Central memory CD8-positive, alpha-beta T cell (primary cell): Measurements from ENCODE around the gene SOX11.
"Not testable (repeated sequence)": the region's sequence is repeated elsewhere in the genome, so short reads cannot be mapped to it uniquely, and the experiment has no call there.

Experiments
- ATAC-seq: fragments of 150-1000 bp; cut with Tn5 transposase; replicated peaks from 2 replicates; pipeline ENCODE4 v1.10.0; 2022; ENCODE audit warnings: mild to moderate bottlenecking, moderate FRiP score, moderate number of reproducible peaks; ENCODE audit not compliant: poor library complexity, severe bottlenecking; ENCODE audit errors: extremely low read depth
- DNase-seq, 2 donors: peaks; one replicate each; pipeline ENCODE4 v3.0.0; 2021; ENCODE audit warnings: low spot score in 2 of 2
- H3K27ac Mint-ChIP-seq: one replicate; pipeline ENCODE4 v1.8.0; 2022; ENCODE audit warnings: low read depth, mild to moderate bottlenecking, moderate library complexity, mixed read lengths
- H3K27me3 Mint-ChIP-seq: one replicate; pipeline ENCODE4 v1.8.0; 2022; ENCODE audit warnings: mixed read lengths
- H3K36me3 Mint-ChIP-seq: one replicate; pipeline ENCODE4 v1.8.0; 2022; ENCODE audit warnings: mild to moderate bottlenecking, moderate library complexity, mixed read lengths; ENCODE audit not compliant: insufficient read depth
- H3K4me1 Mint-ChIP-seq: one replicate; pipeline ENCODE4 v1.8.0; 2022; ENCODE audit warnings: mixed read lengths
- H3K4me3 Mint-ChIP-seq: one replicate; pipeline ENCODE4 v1.8.0; 2022; ENCODE audit warnings: mild to moderate bottlenecking, moderate library complexity, mixed read lengths
- H3K9me3 Mint-ChIP-seq: one replicate; pipeline ENCODE4 v1.8.0; 2022; ENCODE audit warnings: mixed read lengths

Gene SOX11

DNA sequence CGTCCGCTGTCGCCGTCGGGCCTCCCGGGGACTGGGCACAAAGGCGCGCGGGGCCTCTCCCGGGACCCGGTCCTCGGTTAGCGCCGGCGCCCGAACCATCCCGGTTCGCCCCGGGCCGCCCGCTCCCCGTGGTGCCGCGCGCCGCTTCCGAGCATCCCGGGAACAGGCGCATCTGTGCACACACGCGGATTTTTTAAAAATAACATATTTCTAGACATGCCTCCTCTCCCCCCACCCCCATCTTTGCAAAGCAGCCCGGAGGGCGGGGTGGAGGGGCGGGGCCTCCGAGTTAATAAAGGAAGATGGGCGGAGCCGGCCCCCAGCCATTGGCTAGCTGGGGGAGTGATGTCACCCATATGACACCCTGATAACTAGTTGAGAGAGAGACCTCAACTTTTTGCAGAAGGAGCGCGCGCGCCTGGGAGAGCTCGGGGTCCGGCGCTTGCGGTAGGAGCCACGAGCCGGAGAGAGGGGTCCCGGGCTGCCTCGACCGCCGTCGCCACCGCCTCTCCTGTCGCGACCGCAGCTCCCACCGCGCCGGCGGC lies at the start of gene SOX11:
SOX11 (plus strand) TSS at position 400 of the 545 bp plus-strand sequence. CDS start 338 bp downstream, outside the sequence.
- ATAC-seq: no peak
- no peak for DNase-seq
- Mint-ChIP-seq H3K36me3 (peaks cover 5% of the 10 kb centered on the region), H3K27ac (no peak within 1 kb of the TSS), H3K4me3 (no peak within 1 kb of the TSS), H3K27me3 (peaks cover 38% of the 10 kb centered on the region), H3K4me1 (no peaks in the 10 kb centered on the region), H3K9me3 (no peaks in the 10 kb centered on the region)

DNA sequence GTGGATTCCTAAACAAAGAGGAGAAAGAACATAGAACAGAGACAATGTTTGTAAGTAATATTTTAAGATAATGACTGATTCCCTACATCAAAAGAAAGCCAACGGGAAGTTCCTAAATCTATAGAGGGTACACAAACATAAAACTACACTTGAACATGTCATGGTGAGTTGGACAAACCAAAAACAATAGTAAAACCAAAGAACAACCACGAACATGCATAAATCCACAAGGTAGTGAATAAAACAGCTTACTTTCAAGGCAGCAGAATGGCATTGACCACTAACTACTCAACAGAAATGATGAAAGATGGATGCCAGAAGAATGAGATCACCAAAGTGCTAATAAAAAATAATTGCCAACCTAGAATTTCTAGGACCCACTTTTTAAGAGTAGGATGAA lies 39.5 kb upstream of the SOX11 start:
- H3K4me3 Mint-ChIP-seq, DNase-seq, H3K36me3 Mint-ChIP-seq, ATAC-seq, H3K27ac Mint-ChIP-seq, H3K27me3 Mint-ChIP-seq, H3K4me1 Mint-ChIP-seq: not testable (repeated sequence)
- H3K9me3 Mint-ChIP-seq: peaks cover 11% of the 10 kb centered on the region

DNA sequence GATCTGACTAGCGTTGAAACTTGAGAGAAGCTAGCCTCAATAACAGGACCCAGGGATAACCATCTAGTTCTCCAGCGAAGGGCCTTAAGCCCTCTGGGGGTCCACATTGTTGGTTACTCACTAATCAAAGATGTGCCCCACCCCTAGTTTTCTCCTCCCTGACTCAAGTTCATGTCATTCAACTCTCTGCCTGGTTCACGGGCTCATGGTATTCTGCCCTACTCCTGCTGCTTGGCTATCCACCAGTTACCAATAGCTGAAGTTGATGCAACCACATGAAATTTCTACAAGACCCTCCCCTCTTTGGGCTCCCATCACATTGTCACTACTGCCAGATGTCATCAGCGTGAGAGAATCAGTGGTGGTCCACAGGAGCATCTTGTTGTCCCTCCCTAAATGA lies 38.4 kb upstream of the SOX11 start:
- not testable (repeated sequence) for DNase-seq, H3K36me3 Mint-ChIP-seq, H3K4me3 Mint-ChIP-seq, ATAC-seq, H3K27ac Mint-ChIP-seq, H3K27me3 Mint-ChIP-seq, H3K4me1 Mint-ChIP-seq
- peaks cover 16% of the 10 kb centered on the region for H3K9me3 Mint-ChIP-seq

DNA sequence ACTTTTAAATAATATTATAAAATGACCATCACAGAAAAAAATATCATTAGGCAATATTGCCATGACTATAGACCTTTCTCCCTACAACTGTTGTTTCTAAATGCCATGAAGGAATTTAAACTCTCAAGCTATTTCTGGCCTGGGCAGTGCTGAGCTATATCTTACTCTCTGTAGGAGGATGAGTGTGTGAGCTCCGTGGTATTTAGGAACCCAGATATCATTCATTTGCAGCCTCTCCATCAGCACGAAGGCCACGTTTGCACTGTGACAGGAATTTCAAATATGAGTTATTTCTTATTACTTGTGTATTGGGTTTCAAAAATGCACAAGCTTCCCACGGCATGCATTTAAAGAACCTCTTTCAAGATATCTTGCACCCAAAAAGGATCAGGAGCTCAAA lies 35.0 kb upstream of the SOX11 start:
- Mint-ChIP-seq H3K4me3 (no peak overlapping the region), H3K27me3 (no peaks in the 10 kb centered on the region), H3K9me3 (peaks cover 23% of the 10 kb centered on the region), H3K4me1 (no peaks in the 10 kb centered on the region), H3K36me3 (no peaks in the 10 kb centered on the region), H3K27ac (no peak overlapping the region)
- DNase-seq (no peak), ATAC-seq (no peak)

DNA sequence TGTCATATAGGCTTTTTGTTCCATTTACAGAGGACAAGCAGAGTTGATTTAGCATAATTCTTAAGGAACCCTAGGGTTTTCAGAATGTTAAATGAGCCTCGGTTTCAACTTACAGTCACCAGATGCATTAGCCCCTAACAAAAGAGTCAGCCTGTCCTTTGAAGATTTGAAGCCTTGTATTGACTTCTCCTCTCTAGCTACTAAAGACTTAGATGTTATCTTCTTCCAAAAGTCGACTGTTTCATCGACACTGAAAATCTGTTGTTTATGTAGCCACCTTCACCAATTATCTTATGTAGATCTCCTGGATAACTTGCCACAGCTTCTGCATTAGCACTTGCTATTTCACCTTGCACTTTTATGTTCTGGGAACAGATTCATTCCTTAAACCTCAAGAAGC lies 31.6 kb upstream of the SOX11 start:
- Mint-ChIP-seq H3K27me3 (no peaks in the 10 kb centered on the region), H3K27ac (no peak overlapping the region), H3K4me3 (no peak overlapping the region), H3K36me3 (no peaks in the 10 kb centered on the region), H3K9me3 (peaks cover 16% of the 10 kb centered on the region), H3K4me1 (no peaks in the 10 kb centered on the region)
- ATAC-seq: no peak
- no peak for DNase-seq

DNA sequence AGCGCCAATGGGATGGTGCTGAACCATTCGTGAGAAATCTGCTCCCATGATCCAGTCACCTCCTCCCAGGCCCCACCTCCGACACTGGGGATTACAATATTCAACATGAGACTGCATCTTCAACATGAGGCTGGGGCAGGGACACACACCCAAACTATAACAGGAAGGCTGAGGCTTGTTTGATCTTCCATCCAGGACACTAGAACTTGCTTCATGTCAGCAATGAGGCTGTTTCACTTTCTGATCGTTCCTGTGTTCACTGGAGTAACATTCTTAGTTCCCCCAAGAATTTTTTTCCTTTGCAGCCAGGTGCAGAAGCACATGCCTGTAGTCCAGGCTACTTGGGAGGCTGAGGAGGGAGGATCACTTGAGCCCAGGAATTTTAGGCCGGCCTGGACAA lies 30.8 kb upstream of the SOX11 start:
- no peak for DNase-seq
- Mint-ChIP-seq H3K27ac (no peak overlapping the region), H3K36me3 (no peaks in the 10 kb centered on the region), H3K4me1 (no peaks in the 10 kb centered on the region), H3K4me3 (no peak overlapping the region), H3K27me3 (no peaks in the 10 kb centered on the region), H3K9me3 (peaks cover 12% of the 10 kb centered on the region)
- no peak for ATAC-seq

DNA sequence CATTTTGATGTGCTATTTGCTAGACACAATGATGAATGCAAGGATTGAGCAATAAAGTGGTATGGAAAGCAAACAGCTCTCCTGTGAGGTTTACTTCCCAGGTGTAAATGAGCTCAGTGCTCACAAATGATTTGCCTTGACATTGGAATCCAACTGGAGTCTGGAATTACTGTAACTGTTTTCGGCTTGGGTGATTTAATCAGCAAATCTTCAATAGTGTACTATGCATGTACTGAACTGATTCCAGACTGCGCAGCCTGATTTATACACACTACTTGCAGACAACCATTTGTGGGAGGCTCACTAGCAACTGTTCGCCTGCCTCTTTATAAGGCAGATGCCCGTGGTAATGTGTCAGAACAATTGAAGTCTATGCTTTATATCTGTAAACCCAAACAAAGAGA lies 27.9 kb upstream of the SOX11 start:
- H3K4me1 Mint-ChIP-seq: no peaks in the 10 kb centered on the region
- peaks cover 17% of the 10 kb centered on the region for H3K9me3 Mint-ChIP-seq
- H3K27ac Mint-ChIP-seq: no peak overlapping the region
- no peaks in the 10 kb centered on the region for H3K27me3 Mint-ChIP-seq
- ATAC-seq: no peak
- no peaks in the 10 kb centered on the region for H3K36me3 Mint-ChIP-seq
- no peak for DNase-seq
- H3K4me3 Mint-ChIP-seq: no peak overlapping the region

DNA sequence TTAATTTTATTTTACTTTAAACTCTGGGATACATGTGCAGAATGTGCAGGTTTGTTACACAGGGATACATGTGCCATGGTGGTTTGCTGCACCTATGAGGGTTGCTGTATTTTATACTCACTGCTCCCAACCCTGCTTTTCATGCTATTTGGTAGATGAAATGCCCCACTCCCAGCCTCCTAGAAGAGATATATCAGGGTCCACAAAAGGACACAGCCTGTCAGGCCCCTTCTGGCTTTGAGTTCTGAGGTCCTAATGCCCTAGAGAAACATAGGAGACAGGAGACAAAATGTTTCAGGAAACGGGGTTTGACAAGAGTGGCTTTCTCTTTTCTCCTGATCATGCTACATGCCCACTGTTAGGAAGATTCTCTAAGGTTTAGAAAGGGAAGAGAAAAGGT lies 27.1 kb upstream of the SOX11 start:
- no peaks in the 10 kb centered on the region for H3K27me3 Mint-ChIP-seq
- no peaks in the 10 kb centered on the region for H3K4me1 Mint-ChIP-seq
- no peak overlapping the region for H3K27ac Mint-ChIP-seq
- no peak for DNase-seq
- H3K4me3 Mint-ChIP-seq: no peak overlapping the region
- ATAC-seq: no peak
- no peaks in the 10 kb centered on the region for H3K36me3 Mint-ChIP-seq
- peaks cover 17% of the 10 kb centered on the region for H3K9me3 Mint-ChIP-seq

DNA sequence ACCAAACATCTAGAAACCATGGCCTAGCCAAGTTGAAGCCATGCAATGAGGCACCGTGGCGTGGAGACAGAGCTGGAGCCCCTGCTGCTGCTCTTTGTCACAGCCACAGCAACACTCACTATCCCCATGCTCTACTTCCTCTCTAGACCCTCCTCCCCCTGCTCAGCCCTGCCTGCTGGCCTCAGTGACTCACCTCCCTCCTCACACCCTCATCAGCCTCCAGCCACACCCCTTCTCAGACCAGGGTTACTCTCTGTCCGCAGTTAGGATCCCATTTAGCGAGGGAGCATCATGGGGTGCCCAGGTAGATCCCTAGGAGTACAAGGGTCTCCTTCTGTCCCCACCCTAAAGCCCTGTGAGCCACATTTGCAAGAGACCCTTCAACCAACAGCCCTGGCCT lies 25.4 kb upstream of the SOX11 start:
- no peak overlapping the region for H3K4me3 Mint-ChIP-seq
- DNase-seq (no peak), ATAC-seq (no peak)
- H3K36me3 Mint-ChIP-seq: no peaks in the 10 kb centered on the region
- no peaks in the 10 kb centered on the region for H3K27me3 Mint-ChIP-seq
- H3K27ac Mint-ChIP-seq: no peak overlapping the region
- peaks cover 10% of the 10 kb centered on the region for H3K9me3 Mint-ChIP-seq
- no peaks in the 10 kb centered on the region for H3K4me1 Mint-ChIP-seq

DNA sequence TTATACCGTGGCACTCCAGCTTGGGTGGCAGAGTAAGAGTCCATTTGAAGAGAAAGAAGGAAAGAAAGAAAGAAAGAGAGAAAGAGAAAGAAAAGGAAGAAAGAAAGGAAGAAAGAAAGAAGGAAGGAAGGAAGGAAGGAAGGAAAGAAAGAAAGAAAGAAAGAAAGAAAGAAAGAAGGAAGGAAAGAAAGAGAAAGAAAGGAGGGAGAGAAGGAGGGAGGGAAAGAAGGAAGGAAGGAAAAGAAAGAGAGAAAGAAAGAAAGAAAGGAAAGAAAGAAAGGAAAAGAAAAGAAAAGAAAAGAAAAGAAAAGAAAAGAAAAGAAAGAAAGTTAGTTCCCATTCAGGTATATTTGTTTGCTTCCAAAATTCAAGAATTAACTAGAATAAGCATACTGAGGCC lies 24.5 kb upstream of the SOX11 start:
- H3K27me3 Mint-ChIP-seq, H3K36me3 Mint-ChIP-seq, H3K4me3 Mint-ChIP-seq, H3K4me1 Mint-ChIP-seq, H3K27ac Mint-ChIP-seq, ATAC-seq, DNase-seq: not testable (repeated sequence)
- peaks cover 10% of the 10 kb centered on the region for H3K9me3 Mint-ChIP-seq

DNA sequence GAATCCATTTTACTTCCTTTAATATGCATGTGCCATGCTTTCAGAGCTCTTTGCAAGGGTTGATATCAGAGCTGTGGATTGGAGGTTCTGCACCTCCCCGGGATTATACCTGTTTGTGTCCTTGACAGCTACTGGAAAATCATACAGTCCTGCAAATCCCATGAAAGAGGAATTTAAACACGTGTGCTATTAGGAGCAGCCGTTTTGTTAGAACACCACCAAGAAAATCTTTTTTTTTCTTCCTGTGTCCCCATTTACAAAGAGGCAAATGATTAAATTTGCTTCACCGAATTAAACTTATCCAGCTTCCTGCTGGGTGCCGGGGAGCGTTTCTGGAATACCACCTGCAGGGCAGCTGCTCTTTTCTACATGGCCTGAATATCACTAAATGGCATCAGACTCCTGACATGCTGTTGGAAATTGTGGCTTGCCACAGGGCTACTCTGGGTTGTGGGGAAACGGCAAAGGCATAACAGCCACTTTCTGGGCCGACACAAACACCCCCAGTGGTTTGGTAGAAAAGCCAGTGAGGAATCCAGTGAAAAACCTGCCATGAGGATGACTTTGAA lies 23.4 kb upstream of the SOX11 start:
- Mint-ChIP-seq H3K27me3 (peaks cover 1% of the 10 kb centered on the region), H3K4me3 (no peak overlapping the region), H3K27ac (no peak overlapping the region), H3K36me3 (no peaks in the 10 kb centered on the region), H3K4me1 (no peaks in the 10 kb centered on the region), H3K9me3 (peaks cover 10% of the 10 kb centered on the region)
- no peak for DNase-seq
- ATAC-seq: no peak

DNA sequence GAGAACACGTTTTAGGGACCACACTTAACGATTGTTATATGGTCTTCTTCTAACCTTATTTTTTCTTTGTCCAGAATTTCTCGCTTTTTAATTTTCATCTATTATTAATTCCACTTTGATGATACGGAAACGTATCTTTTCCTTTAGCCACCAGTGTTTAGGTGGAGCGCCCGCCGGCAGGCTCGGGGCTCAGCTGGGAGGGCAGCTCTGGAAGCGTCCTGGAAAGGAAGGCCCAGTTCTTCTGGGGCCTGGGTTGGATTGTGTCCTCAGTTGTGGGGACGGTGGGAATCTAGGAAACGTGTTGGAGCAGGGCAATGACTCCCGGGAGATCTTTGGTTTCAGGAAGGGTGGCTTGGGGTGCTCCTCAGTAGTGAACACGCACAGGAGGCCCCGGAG lies 19.4 kb upstream of the SOX11 start:
- Mint-ChIP-seq H3K4me3 (no peak overlapping the region), H3K9me3 (peaks cover 14% of the 10 kb centered on the region), H3K27ac (no peak overlapping the region), H3K27me3 (peaks cover 15% of the 10 kb centered on the region), H3K36me3 (no peaks in the 10 kb centered on the region), H3K4me1 (no peaks in the 10 kb centered on the region)
- DNase-seq (no peak), ATAC-seq (no peak)

DNA sequence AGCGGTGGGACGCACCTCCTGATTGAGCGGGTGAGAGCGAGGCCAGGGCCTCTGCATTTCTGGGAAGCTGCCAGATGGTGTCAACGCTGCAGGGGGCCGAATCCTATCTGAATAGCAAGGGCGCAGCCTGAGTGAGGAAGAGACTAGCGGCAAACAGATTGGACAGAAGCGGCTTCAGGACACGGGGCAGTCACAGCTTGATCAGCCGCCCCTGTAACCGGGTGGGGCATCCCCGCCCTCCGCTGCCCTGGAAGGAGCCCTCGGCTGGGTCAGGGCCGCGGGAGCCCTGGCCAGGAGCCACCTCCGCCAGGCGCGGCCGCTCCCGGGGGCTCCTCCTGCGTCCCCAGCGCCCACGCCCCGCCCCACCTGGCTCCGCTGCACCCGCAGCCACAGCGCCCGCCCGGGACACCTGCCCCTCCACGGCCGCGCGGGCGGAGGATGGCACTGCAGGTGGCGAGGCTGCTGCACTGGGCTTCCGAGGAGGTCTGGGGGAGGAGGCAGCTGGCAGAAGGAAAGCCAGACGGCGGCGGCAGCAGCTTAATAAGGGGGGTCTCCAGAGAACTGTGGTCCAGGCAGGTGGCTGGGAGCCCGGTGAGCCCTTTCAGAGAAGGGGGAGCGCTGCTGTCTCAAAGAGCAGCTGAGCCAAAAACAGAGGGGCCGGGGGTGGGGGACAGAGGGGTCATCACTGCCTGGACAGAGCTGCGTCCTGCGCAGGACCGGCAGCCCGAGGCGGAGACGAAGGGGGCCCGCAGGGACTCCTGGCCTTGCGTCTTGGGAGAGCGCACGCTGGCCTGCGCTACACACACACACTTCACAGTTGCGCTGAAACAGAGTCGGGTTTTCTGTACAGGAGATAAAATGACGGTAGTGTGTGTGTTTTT lies 18.8 kb upstream of the SOX11 start:
- DNase-seq: no peak
- H3K27me3 Mint-ChIP-seq: peaks cover 15% of the 10 kb centered on the region
- H3K4me3 Mint-ChIP-seq: no peak overlapping the region
- no peak for ATAC-seq
- H3K4me1 Mint-ChIP-seq: no peaks in the 10 kb centered on the region
- H3K36me3 Mint-ChIP-seq: no peaks in the 10 kb centered on the region
- H3K27ac Mint-ChIP-seq: no peak overlapping the region
- peaks cover 12% of the 10 kb centered on the region for H3K9me3 Mint-ChIP-seq
